Breast epithelium (tissue), 4 donors: Measurements from ENCODE around the gene CMC1. TPM values are rescaled to one million over a fixed set of nuclear protein-coding genes. Genes with fewer than 3 reads are reported as not detected.

ENCODE experiments used
- DNase-seq, 2 donors: peaks; one replicate each; pipeline ENCODE4 v3.0.0-alpha.2; 2019; ENCODE audit warnings: low spot score in 2 of 2
- H3K27ac ChIP-seq, 2 donors: fragments of 200-600 bp; sonication (generic) in 1 of 2; one replicate each; pipeline ENCODE4 v1.5.1; 2016 to 2019; ENCODE audit warnings: mild to moderate bottlenecking in 1 of 2
- H3K27me3 ChIP-seq, 2 donors: fragments of 200-600 bp; sonication (generic) in 1 of 2; one replicate each; pipeline versions ENCODE4 v1.5.1 to v1.6.0; 2017 to 2019; ENCODE audit warnings: control low read depth in 1 of 2, mild to moderate bottlenecking in 1 of 2
- H3K36me3 ChIP-seq: fragments of 200-600 bp; one replicate; pipeline ENCODE4 v1.5.1; 2019
- H3K4me1 ChIP-seq, 2 donors: fragments of 200-600 bp; sonication (generic); one replicate each; pipeline ENCODE4 v1.5.1; 2016 to 2019; ENCODE audit warnings: control low read depth in 1 of 2
- H3K4me3 ChIP-seq, 3 donors: fragments of 200-600 bp; sonication (generic); 1 replicate in 2 of 3; 2 replicates in 1 of 3; pipeline ENCODE4 v1.5.1; 2016 to 2019; ENCODE audit warnings: mild to moderate bottlenecking in 3 of 3, moderate library complexity in 2 of 3
- H3K9me3 ChIP-seq, 2 donors: fragments of 200-600 bp; sonication (generic) in 1 of 2; one replicate each; pipeline ENCODE4 v1.5.1; 2016 to 2019; ENCODE audit warnings: control low read depth in 1 of 2
- POLR2A ChIP-seq: fragments of 450-650 bp; IDR thresholded peaks from one replicate; pipeline ENCODE4 v1.6.1; 2016; ENCODE audit warnings: antibody characterized with exemption, mild to moderate bottlenecking, moderate library complexity
- POLR2AphosphoS5 ChIP-seq, 3 donors: sonication (generic); formaldehyde crosslinking; IDR thresholded peaks; one replicate each; pipeline ENCODE4 v1.6.1; 2017; ENCODE audit warnings: antibody characterized with exemption in 3 of 3
- intact Hi-C: fragments of 100-400 bp; cut with DNase I; formaldehyde crosslinking; loops from one replicate; pipeline ENCODE4 v1.15.1; 2023; ENCODE audit warnings: low total_unique reads
- total RNA-seq, 3 donors: library from RNA; depleted of rRNA; stranded (reverse); fragments of >200 nt; gene quantifications; one replicate each; pipeline ENCODE4 v1.1.0, GENCODE V29; 2016
- TF ChIP-seq, protein P1 (sequence below), 3 donors: fragments of 450-650 bp; IDR thresholded peaks; one replicate each; pipeline ENCODE4 v1.5.1; 2016 to 2017; ENCODE audit warnings: antibody characterized with exemption in 3 of 3, mild to moderate bottlenecking in 3 of 3, moderate library complexity in 3 of 3

The CMC1 gene
- total RNA-seq, 3 donors from 2014 or later, result 5.3 to 12.7 (median 7.9) TPM

DNA sequence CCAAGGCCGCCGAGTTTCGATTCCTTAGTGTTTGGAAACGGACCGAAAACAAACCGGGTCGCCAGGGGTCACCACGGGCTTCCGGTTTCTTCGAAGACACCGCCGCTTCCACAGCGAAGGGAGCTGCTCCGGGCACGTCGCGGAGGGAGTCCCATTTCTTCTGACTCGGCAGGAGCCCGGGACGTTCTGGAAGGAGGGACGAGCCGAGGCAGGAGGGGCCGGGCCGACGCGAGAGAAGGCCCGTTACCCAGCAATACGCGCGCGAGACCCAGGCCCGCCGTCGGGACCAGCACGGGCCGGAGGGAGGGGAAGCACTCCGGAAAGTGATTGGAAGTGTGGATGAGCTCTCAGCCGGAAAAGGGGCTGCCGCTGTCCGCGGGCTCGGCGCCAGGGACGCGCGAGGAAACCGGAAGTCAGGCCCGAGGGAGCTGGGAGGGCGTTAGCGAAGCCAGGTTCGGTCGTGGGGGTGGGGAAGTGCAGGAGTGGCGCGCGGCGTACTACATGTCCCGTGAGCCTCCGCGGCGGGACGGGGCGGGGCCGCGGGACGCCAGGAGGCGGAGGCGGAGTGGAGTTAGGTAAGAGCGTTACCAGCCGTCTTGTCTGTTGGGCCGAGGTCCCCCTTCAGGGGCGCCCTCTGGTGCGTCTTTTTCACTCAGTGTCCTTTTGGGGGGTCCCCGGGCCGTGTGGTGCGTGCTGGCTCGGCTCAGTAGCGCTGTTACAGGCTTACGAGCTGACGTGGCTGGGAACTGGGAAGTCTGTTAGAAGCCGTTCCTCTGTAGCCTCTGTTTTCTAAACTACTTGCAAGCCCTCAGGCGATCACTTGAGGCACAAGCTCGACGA lies 107.4 kb downstream of the CMC1 start, which contains the start of the genes AZI2 and ZCWPW2:
Gene AZI2, minus strand, starts transcription at position 196 of the 840 bp plus-strand sequence. CDS start 8,207 bp downstream, outside the sequence.
Gene ZCWPW2, plus strand, starts transcription at position 93 of the 840 bp plus-strand sequence. CDS start 64,348 bp downstream, outside the sequence.
- H3K9me3 ChIP-seq, result peaks cover 0 to 8% of the 10 kb centered on the region in 2 donors
- H3K36me3 ChIP-seq, result no peaks in the 10 kb centered on the region
- H3K4me1 ChIP-seq, result peaks cover 0 to 5% of the 10 kb centered on the region in 2 donors
- peak within 1 kb of the TSS; percentile 67 to 84 (median 70) for H3K4me3 ChIP-seq
- DNase-seq, result peak; percentile 94 to 95
- H3K27me3 ChIP-seq, result no peaks in the 10 kb centered on the region
- intact Hi-C loops, result no loop called here
- TF ChIP-seq POLR2A (peak; percentile 83), POLR2AphosphoS5 (IDR thresholded peaks at IDR 0.05) (peak; percentile 77 to 93 (median 91))
- TF ChIP-seq, protein P1, sequence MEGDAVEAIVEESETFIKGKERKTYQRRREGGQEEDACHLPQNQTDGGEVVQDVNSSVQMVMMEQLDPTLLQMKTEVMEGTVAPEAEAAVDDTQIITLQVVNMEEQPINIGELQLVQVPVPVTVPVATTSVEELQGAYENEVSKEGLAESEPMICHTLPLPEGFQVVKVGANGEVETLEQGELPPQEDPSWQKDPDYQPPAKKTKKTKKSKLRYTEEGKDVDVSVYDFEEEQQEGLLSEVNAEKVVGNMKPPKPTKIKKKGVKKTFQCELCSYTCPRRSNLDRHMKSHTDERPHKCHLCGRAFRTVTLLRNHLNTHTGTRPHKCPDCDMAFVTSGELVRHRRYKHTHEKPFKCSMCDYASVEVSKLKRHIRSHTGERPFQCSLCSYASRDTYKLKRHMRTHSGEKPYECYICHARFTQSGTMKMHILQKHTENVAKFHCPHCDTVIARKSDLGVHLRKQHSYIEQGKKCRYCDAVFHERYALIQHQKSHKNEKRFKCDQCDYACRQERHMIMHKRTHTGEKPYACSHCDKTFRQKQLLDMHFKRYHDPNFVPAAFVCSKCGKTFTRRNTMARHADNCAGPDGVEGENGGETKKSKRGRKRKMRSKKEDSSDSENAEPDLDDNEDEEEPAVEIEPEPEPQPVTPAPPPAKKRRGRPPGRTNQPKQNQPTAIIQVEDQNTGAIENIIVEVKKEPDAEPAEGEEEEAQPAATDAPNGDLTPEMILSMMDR (IDR thresholded peaks at IDR 0.05), result no peak
- peak within 1 kb of the TSS; percentile 98 to 99 for H3K27ac ChIP-seq

GRCh38 chr3:28349469-28350000 lies 108.1 kb downstream of the CMC1 start:
- no peaks in the 10 kb centered on the region for H3K27me3 ChIP-seq
- DNase-seq, result no peak

More at GRCh38 chr3:28349469-28350000, 108.1 kb downstream of the CMC1 start:
- Histone ChIP-seq H3K4me1 (peaks cover 0 to 5% of the 10 kb centered on the region in 2 donors), H3K4me3 (peak overlapping the region; percentile 67 to 84 (median 70)), H3K36me3 (no peaks in the 10 kb centered on the region), H3K27ac (peak overlapping the region; percentile 98 to 99), H3K9me3 (peaks cover 0 to 8% of the 10 kb centered on the region in 2 donors)
- intact Hi-C loops, result no loop called here
- TF ChIP-seq, protein P1 (IDR thresholded peaks at IDR 0.05), result no peak
- TF ChIP-seq POLR2AphosphoS5 (IDR thresholded peaks at IDR 0.05), result no peak
- TF ChIP-seq POLR2A, result no peak

Other genes with a start within 250 kb of the CMC1 start
- gene ZCWPW2, start 107.1 kb downstream of the CMC1 start, total RNA-seq, result 1 to 10 TPM; 1.1 to 2.3 (median 1.3) TPM
- gene AZI2, start 107.2 kb downstream of the CMC1 start, total RNA-seq, result 100 to 1,000 TPM in 2 of 3 donors, 10 to 100 TPM in 1; 68.6 to 193 (median 111) TPM